Measurements from ENCODE around the gene KIF24.

The KIF24 gene

DNA sequence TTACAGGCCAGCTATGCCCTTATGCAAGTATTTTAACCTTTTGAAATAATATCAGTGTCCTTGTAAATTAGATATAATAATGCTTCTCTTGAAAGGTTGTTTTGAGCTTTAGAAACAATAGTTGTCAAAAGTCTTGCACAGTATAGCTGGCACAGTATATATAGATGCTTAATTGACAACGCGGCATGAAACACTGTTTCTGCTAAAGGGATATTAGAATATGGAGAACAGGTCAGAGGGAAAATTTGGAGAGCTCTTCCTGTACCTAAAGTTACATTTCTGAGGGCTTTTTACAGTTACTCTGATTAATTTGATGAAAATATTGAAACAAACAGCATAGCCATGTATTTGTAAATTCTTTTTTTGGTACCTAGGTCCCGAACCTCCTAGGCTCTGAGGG, 4.8 kb upstream of the KIF24 start:
- Histone ChIP-seq H3K9me3 (ENCODE audit: control insufficient read depth, low read length) (no peaks in the 10 kb centered on the region), H3K9ac (ENCODE audit: low read length) (no peak overlapping the region), H3K4me3 (ENCODE audit: low read length) (no peak overlapping the region), H3K4me1 (ENCODE audit: control insufficient read depth, insufficient read depth, low read length) (no peaks in the 10 kb centered on the region), H3K27me3 (ENCODE audit: control insufficient read depth, insufficient read depth, low read length) (no peaks in the 10 kb centered on the region), H3K36me3 (ENCODE audit: control insufficient read depth, insufficient read depth, low read length) (peaks cover 4% of the 10 kb centered on the region)

GRCh38 chr9:34332076-34332964, 3.3 kb upstream of the KIF24 start:
- Histone ChIP-seq H3K36me3 (ENCODE audit: control insufficient read depth, insufficient read depth, low read length) (no peaks in the 10 kb centered on the region), H3K9me3 (ENCODE audit: control insufficient read depth, low read length) (no peaks in the 10 kb centered on the region), H3K27me3 (ENCODE audit: control insufficient read depth, insufficient read depth, low read length) (no peaks in the 10 kb centered on the region), H3K9ac (ENCODE audit: low read length) (no peak overlapping the region), H3K4me3 (ENCODE audit: low read length) (no peak overlapping the region), H3K4me1 (ENCODE audit: control insufficient read depth, insufficient read depth, low read length) (no peaks in the 10 kb centered on the region)

DNA sequence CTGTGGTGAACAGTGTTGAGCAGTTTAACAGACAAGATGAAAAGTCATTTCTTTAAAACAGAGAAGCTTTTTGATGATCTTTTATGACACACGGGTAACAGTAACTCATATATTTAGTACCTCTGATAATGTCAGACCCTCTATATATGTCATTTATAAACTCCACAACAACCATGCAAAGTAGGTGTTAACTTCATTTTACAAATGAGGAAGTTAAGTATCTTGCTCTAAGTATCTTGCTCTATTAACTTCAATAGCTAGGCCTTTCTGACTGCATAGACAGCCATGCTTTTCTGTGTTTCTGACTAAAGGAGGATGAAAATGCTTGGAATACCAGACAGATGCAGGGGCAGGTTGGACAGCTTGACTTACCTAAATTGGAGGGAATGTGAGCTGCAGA, 2.1 kb upstream of the KIF24 start:
- H3K4me3 ChIP-seq (ENCODE audit: low read length), result no peak overlapping the region
- no peak overlapping the region for H3K9ac ChIP-seq (ENCODE audit: low read length)
- no peaks in the 10 kb centered on the region for H3K36me3 ChIP-seq (ENCODE audit: control insufficient read depth, insufficient read depth, low read length)
- no peaks in the 10 kb centered on the region for H3K27me3 ChIP-seq (ENCODE audit: control insufficient read depth, insufficient read depth, low read length)
- no peaks in the 10 kb centered on the region for H3K4me1 ChIP-seq (ENCODE audit: control insufficient read depth, insufficient read depth, low read length)
- H3K9me3 ChIP-seq (ENCODE audit: control insufficient read depth, low read length), result no peaks in the 10 kb centered on the region

DNA sequence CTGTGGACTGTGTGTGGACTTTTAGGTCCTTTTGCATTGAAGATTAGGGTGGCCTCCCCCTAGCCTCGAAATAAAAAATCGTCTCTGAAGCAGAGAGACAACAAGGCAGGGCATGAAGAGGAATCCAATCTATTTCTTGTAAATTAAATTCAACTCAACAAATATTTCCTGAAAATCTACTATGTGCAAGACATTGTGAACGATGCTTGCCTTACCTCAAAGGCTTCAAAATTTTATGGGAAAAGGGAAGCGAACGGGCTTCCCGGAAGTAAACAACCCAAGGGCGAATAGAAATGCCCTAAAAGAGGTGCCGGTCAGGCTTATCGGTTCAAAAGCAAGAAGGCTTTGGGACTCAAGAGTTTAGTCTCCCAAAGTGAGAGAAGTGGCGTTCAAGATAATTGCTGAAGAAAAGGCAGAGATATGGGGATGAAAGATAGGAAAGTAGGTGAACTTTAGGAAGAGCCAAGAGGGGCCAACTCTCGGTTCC, 525 bp downstream of the KIF24 start:
- Histone ChIP-seq H3K4me3 (ENCODE audit: low read length) (peak overlapping the region; percentile 92), H3K36me3 (ENCODE audit: control insufficient read depth, insufficient read depth, low read length) (no peaks in the 10 kb centered on the region), H3K9me3 (ENCODE audit: control insufficient read depth, low read length) (no peaks in the 10 kb centered on the region), H3K9ac (ENCODE audit: low read length) (peak overlapping the region; percentile 40), H3K4me1 (ENCODE audit: control insufficient read depth, insufficient read depth, low read length) (no peaks in the 10 kb centered on the region), H3K27me3 (ENCODE audit: control insufficient read depth, insufficient read depth, low read length) (no peaks in the 10 kb centered on the region)

- H3K27me3 ChIP-seq (ENCODE audit: control insufficient read depth, insufficient read depth, low read length), result no peaks in the 10 kb centered on the region
- no peaks in the 10 kb centered on the region for H3K9me3 ChIP-seq (ENCODE audit: control insufficient read depth, low read length)
- H3K36me3 ChIP-seq (ENCODE audit: control insufficient read depth, insufficient read depth, low read length), result no peaks in the 10 kb centered on the region
- H3K4me1 ChIP-seq (ENCODE audit: control insufficient read depth, insufficient read depth, low read length), result no peaks in the 10 kb centered on the region
- no peak overlapping the region for H3K9ac ChIP-seq (ENCODE audit: low read length)
- H3K4me3 ChIP-seq (ENCODE audit: low read length), result no peak overlapping the region
Measured at GRCh38 chr9:34326690-34327089, 2.4 kb downstream of the KIF24 start.

GRCh38 chr9:34322899-34323591, 6.0 kb downstream of the KIF24 start:
- Histone ChIP-seq H3K9ac (ENCODE audit: low read length) (no peak overlapping the region), H3K36me3 (ENCODE audit: control insufficient read depth, insufficient read depth, low read length) (no peaks in the 10 kb centered on the region), H3K27me3 (ENCODE audit: control insufficient read depth, insufficient read depth, low read length) (no peaks in the 10 kb centered on the region), H3K9me3 (ENCODE audit: control insufficient read depth, low read length) (no peaks in the 10 kb centered on the region), H3K4me1 (ENCODE audit: control insufficient read depth, insufficient read depth, low read length) (no peaks in the 10 kb centered on the region), H3K4me3 (ENCODE audit: low read length) (no peak overlapping the region)

GRCh38 chr9:34321451-34321850, 7.6 kb downstream of the KIF24 start:
- Histone ChIP-seq H3K36me3 (ENCODE audit: control insufficient read depth, insufficient read depth, low read length) (no peaks in the 10 kb centered on the region), H3K9ac (ENCODE audit: low read length) (no peak overlapping the region), H3K9me3 (ENCODE audit: control insufficient read depth, low read length) (no peaks in the 10 kb centered on the region), H3K27me3 (ENCODE audit: control insufficient read depth, insufficient read depth, low read length) (no peaks in the 10 kb centered on the region), H3K4me3 (ENCODE audit: low read length) (no peak overlapping the region), H3K4me1 (ENCODE audit: control insufficient read depth, insufficient read depth, low read length) (no peaks in the 10 kb centered on the region)

DNA sequence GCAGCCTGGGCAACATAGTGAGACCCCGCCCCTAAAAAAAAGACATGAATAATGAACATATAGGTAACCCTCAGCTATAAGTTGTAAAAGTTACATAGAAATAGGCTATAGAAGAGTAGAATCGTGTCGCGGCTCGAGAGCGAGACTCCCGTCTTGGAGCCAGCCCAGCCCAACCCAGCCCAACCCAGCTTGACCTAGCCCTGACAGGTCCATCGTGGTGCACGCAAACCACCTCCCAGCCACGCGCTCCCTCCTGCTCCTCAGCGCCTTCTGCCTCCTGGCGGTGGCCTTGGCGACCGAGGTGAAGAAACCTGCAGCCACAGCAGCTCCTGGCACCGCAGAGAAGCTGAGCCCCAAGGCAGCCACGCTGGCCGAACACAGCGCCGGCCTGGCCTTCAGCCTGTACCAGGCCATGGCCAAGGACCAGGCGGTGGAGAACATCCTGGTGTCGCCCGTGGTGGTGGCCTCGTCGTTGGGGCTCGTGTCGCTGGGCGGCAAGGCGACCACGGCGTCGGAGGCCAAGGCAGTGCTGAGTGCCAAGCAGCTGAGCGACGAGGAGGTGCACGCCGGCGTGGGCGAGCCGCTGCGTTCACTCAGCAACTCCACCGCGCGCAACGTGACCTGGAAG, 10.8 kb downstream of the KIF24 start:
- no peak overlapping the region for H3K9ac ChIP-seq (ENCODE audit: low read length)
- no peaks in the 10 kb centered on the region for H3K9me3 ChIP-seq (ENCODE audit: control insufficient read depth, low read length)
- no peak overlapping the region for H3K4me3 ChIP-seq (ENCODE audit: low read length)
- no peaks in the 10 kb centered on the region for H3K36me3 ChIP-seq (ENCODE audit: control insufficient read depth, insufficient read depth, low read length)
- H3K4me1 ChIP-seq (ENCODE audit: control insufficient read depth, insufficient read depth, low read length), result no peaks in the 10 kb centered on the region
- H3K27me3 ChIP-seq (ENCODE audit: control insufficient read depth, insufficient read depth, low read length), result no peaks in the 10 kb centered on the region

DNA sequence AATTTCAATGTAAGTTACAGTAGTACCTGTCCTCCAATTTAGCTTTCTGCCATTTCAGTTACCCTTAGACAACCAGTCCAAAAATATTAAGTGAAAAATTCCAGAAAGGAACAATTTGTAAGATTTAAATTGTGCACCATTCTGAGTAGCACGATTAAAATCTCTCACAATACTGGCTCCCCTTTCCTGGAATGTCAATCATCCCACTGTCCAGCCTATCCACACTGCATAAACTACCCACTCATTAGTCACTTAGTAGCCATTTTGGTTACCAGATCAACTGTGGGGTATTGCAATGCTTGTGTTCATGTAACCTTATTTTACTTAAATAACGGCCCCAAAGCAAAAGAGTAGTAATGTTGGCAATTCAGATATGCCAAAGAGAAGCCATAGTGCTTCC, 11.6 kb downstream of the KIF24 start:
- H3K9ac ChIP-seq (ENCODE audit: low read length), result no peak overlapping the region
- no peak overlapping the region for H3K4me3 ChIP-seq (ENCODE audit: low read length)
- H3K27me3 ChIP-seq (ENCODE audit: control insufficient read depth, insufficient read depth, low read length), result no peaks in the 10 kb centered on the region
- H3K4me1 ChIP-seq (ENCODE audit: control insufficient read depth, insufficient read depth, low read length), result no peaks in the 10 kb centered on the region
- H3K9me3 ChIP-seq (ENCODE audit: control insufficient read depth, low read length), result no peaks in the 10 kb centered on the region
- H3K36me3 ChIP-seq (ENCODE audit: control insufficient read depth, insufficient read depth, low read length), result no peaks in the 10 kb centered on the region

GRCh38 chr9:34311499-34312185, 17.4 kb downstream of the KIF24 start:
- Histone ChIP-seq H3K9me3 (ENCODE audit: control insufficient read depth, low read length) (no peaks in the 10 kb centered on the region), H3K4me3 (ENCODE audit: low read length) (no peak overlapping the region), H3K27me3 (ENCODE audit: control insufficient read depth, insufficient read depth, low read length) (no peaks in the 10 kb centered on the region), H3K9ac (ENCODE audit: low read length) (no peak overlapping the region), H3K4me1 (ENCODE audit: control insufficient read depth, insufficient read depth, low read length) (no peaks in the 10 kb centered on the region), H3K36me3 (ENCODE audit: control insufficient read depth, insufficient read depth, low read length) (no peaks in the 10 kb centered on the region)

DNA sequence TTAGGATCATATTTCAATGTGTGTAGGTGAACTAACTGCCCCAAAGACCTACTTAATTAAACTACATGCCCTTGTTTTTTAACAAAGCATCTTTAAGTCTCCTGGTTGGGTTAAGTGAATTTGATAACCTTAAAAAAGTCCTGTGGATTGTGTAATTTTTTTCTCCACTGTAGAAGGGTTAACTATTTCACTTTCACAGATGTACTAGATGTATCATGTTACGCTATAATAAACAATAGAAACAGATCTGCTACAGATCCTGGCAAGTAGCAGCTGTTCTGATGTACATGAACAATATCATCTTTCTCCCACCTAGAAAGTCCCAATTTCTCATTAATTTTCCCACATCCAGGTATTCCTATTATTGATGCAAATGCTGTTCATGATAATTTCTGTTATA, 18.9 kb downstream of the KIF24 start:
- H3K9me3 ChIP-seq (ENCODE audit: control insufficient read depth, low read length), result no peaks in the 10 kb centered on the region
- no peaks in the 10 kb centered on the region for H3K27me3 ChIP-seq (ENCODE audit: control insufficient read depth, insufficient read depth, low read length)
- H3K4me1 ChIP-seq (ENCODE audit: control insufficient read depth, insufficient read depth, low read length), result no peaks in the 10 kb centered on the region
- no peaks in the 10 kb centered on the region for H3K36me3 ChIP-seq (ENCODE audit: control insufficient read depth, insufficient read depth, low read length)
- H3K4me3 ChIP-seq (ENCODE audit: low read length), result no peak overlapping the region
- H3K9ac ChIP-seq (ENCODE audit: low read length), result no peak overlapping the region

Data from mucosa of stomach (tissue), 1 donor.